ENCODE measurements around the gene PLCL1. TPM values are rescaled to one million over a fixed set of nuclear protein-coding genes. Genes with fewer than 3 reads are reported as not detected.

PLCL1 gene
- total and polyA plus RNA-seq, 2 experiments from 2014 or later: 0.80 to 2.3 TPM

- Histone ChIP-seq H3K36me3 (ENCODE audit: low read depth) (no peaks in the 10 kb centered on the region), H3K9me2 (ENCODE audit: insufficient read depth) (no peaks in the 10 kb centered on the region), H3K79me2 (ENCODE audit: insufficient read depth) (no peaks in the 10 kb centered on the region), H3K4me2 (ENCODE audit: unreplicated experiment) (no peak overlapping the region), H4K20me1 (ENCODE audit: insufficient read depth) (no peaks in the 10 kb centered on the region), H3F3A (ENCODE audit: insufficient read depth) (peaks cover 16% of the 10 kb centered on the region; the same call in 1 of the 2 replicates), H3K9ac (no peak overlapping the region), H2AFZ (no peak overlapping the region), H3K4me1 (ENCODE audit: insufficient read depth) (peaks cover 20% of the 10 kb centered on the region), H3K27ac (no peak overlapping the region), H3K4me3 (no peak overlapping the region), H3K27me3 (replicated peaks; ENCODE audit: insufficient read depth) (no peaks in the 10 kb centered on the region), H3K9me3 (ENCODE audit: low read depth) (no peaks in the 10 kb centered on the region)
- DNase-seq: no peak
- no peak for TF ChIP-seq EZH2 (IDR thresholded peaks at IDR 0.05; ENCODE audit: insufficient read depth, poor library complexity, severe bottlenecking)
- no peak for TF ChIP-seq EZH2phosphoT487 (IDR thresholded peaks at IDR 0.05; ENCODE audit: insufficient read depth, low read depth)
- in situ Hi-C loops (cut with MboI): no loop called here
- WGBS, 2 experiments (ENCODE audit: low coverage in 1 of 2, low lambda C conversion rate in 2 of 2, missing lambda C conversion rate in 2 of 2): 93 to 94% methylated on average over 4 of the region's 4 CpGs
Observed at GRCh38 chr2:197930570-197931278, 126.3 kb downstream of the PLCL1 start.

- peaks cover 20% of the 10 kb centered on the region for H3K4me1 ChIP-seq (ENCODE audit: insufficient read depth)
- H3K79me2 ChIP-seq (ENCODE audit: insufficient read depth): no peaks in the 10 kb centered on the region
- H3K27ac ChIP-seq: no peak overlapping the region
- peak; percentile 85 for DNase-seq
- peaks cover 16% of the 10 kb centered on the region; the same call in 1 of the 2 replicates for H3F3A ChIP-seq (ENCODE audit: insufficient read depth)
- 0 to 5% methylated on average over 1 of the region's 1 CpG for WGBS, 2 experiments (ENCODE audit: low coverage in 1 of 2, low lambda C conversion rate in 2 of 2, missing lambda C conversion rate in 2 of 2)
- TF ChIP-seq EZH2phosphoT487 (IDR thresholded peaks at IDR 0.05; ENCODE audit: insufficient read depth, low read depth) (no peak), EZH2 (IDR thresholded peaks at IDR 0.05; ENCODE audit: insufficient read depth, poor library complexity, severe bottlenecking) (no peak)
- no peaks in the 10 kb centered on the region for H3K36me3 ChIP-seq (ENCODE audit: low read depth)
- no peaks in the 10 kb centered on the region for H4K20me1 ChIP-seq (ENCODE audit: insufficient read depth)
- H2AFZ ChIP-seq: no peak overlapping the region
- no peaks in the 10 kb centered on the region for H3K27me3 ChIP-seq (replicated peaks; ENCODE audit: insufficient read depth)
- H3K9me3 ChIP-seq (ENCODE audit: low read depth): no peaks in the 10 kb centered on the region
- H3K9ac ChIP-seq: no peak overlapping the region
- H3K4me3 ChIP-seq: no peak overlapping the region
- peak overlapping the region; percentile 44 for H3K4me2 ChIP-seq (ENCODE audit: unreplicated experiment)
- in situ Hi-C loops (cut with MboI): no loop called here
- no peaks in the 10 kb centered on the region for H3K9me2 ChIP-seq (ENCODE audit: insufficient read depth)
Observed at GRCh38 chr2:197931661-197932312, 127.4 kb downstream of the PLCL1 start.

DNA sequence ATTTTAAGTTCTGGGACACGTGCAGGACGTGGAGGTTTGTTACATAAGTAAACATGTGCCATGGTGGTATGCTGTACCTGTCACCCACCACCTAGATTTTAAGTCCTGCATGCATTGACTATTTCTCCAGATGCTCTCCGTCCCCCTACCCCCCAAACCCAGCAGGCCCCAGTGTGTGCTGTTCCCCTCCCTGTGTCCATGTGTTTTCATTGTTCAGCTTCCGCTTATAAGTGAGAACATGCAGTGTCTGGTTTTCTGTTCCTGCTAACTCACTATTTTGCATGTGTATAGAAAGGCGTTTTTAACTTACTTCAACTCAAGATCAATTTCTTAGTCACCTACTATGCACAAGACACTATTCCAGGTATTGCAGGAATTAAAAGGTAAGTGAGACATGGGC, 128.0 kb downstream of the PLCL1 start:
- H3K4me3 ChIP-seq: no peak overlapping the region
- DNase-seq: no peak
- TF ChIP-seq EZH2 (IDR thresholded peaks at IDR 0.05; ENCODE audit: insufficient read depth, poor library complexity, severe bottlenecking) (no peak), EZH2phosphoT487 (IDR thresholded peaks at IDR 0.05; ENCODE audit: insufficient read depth, low read depth) (no peak)
- H3K9ac ChIP-seq: no peak overlapping the region
- H2AFZ ChIP-seq: no peak overlapping the region
- no peaks in the 10 kb centered on the region for H3K79me2 ChIP-seq (ENCODE audit: insufficient read depth)
- H3K4me1 ChIP-seq (ENCODE audit: insufficient read depth): peaks cover 20% of the 10 kb centered on the region
- no peak overlapping the region for H3K27ac ChIP-seq
- H3K9me2 ChIP-seq (ENCODE audit: insufficient read depth): no peaks in the 10 kb centered on the region
- WGBS, 2 experiments (ENCODE audit: low coverage in 1 of 2, low lambda C conversion rate in 2 of 2, missing lambda C conversion rate in 2 of 2): 91 to 92% methylated on average over 5 of the region's 5 CpGs
- no peaks in the 10 kb centered on the region for H4K20me1 ChIP-seq (ENCODE audit: insufficient read depth)
- H3F3A ChIP-seq (ENCODE audit: insufficient read depth): peaks cover 11% of the 10 kb centered on the region; the same call in 1 of the 2 replicates
- in situ Hi-C loops (cut with MboI): no loop called here
- no peaks in the 10 kb centered on the region for H3K27me3 ChIP-seq (replicated peaks; ENCODE audit: insufficient read depth)
- H3K4me2 ChIP-seq (ENCODE audit: unreplicated experiment): peak overlapping the region; percentile 44
- H3K36me3 ChIP-seq (ENCODE audit: low read depth): no peaks in the 10 kb centered on the region
- no peaks in the 10 kb centered on the region for H3K9me3 ChIP-seq (ENCODE audit: low read depth)

DNA sequence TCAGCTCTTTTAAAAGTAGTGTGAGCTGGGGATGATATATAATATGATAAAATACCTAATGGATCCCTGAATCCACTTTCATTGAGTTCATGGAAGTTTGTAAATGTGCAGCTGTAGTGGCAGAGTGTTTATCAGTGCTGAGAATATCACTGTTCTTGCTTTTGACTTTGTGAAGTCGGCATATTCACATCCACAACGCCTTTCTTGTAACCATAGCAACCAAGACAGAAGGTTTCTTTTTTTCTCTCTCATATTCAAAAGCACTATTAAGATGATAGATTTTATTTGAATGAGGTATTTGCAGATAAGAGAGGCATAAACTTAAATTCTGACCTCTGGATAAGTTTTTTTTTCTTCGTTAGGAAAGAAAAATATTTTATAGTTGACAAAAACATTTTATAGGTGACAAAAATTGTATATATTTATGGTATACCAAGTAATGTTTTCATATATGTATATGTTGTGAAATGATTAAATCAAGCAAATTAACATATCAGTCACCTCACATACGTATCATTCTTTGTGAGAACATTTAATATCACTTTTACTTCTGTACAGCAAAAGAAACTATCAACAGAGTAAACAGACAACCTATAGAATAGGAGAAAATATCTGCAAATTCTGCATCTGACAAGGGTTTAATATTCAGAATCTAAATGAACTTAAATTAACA, 130.0 kb downstream of the PLCL1 start:
- Histone ChIP-seq H2AFZ (no peak overlapping the region), H3F3A (ENCODE audit: insufficient read depth) (peaks cover 8% of the 10 kb centered on the region; the same call in 1 of the 2 replicates), H3K9me2 (ENCODE audit: insufficient read depth) (no peaks in the 10 kb centered on the region), H3K27me3 (replicated peaks; ENCODE audit: insufficient read depth) (no peaks in the 10 kb centered on the region), H3K4me2 (ENCODE audit: unreplicated experiment) (no peak overlapping the region), H3K27ac (no peak overlapping the region), H3K4me3 (no peak overlapping the region), H3K9ac (no peak overlapping the region), H3K4me1 (ENCODE audit: insufficient read depth) (peaks cover 9% of the 10 kb centered on the region), H3K79me2 (ENCODE audit: insufficient read depth) (no peaks in the 10 kb centered on the region), H3K36me3 (ENCODE audit: low read depth) (no peaks in the 10 kb centered on the region), H4K20me1 (ENCODE audit: insufficient read depth) (no peaks in the 10 kb centered on the region), H3K9me3 (ENCODE audit: low read depth) (no peaks in the 10 kb centered on the region)
- 58 to 64% methylated on average over 4 of the region's 4 CpGs for WGBS, 2 experiments (ENCODE audit: low coverage in 1 of 2, low lambda C conversion rate in 2 of 2, missing lambda C conversion rate in 2 of 2)
- DNase-seq: no peak
- TF ChIP-seq EZH2phosphoT487 (IDR thresholded peaks at IDR 0.05; ENCODE audit: insufficient read depth, low read depth): no peak
- TF ChIP-seq EZH2 (IDR thresholded peaks at IDR 0.05; ENCODE audit: insufficient read depth, poor library complexity, severe bottlenecking): no peak
- in situ Hi-C loops (cut with MboI): no loop called here

All from GM23248 (cell line).